ENCODE results near the gene GAB2.

Gene GAB2

GRCh38 chr11:78380615-78381051, 37.0 kb downstream of the GAB2 start:
- DNase-seq (ENCODE audit: low read depth in 2 of 2), result peak; percentile 12 to 82
- TF ChIP-seq CTCF (IDR thresholded peaks at IDR 0.05; ENCODE audit: low read depth, low read length), result no peak
- no peak overlapping the region for H3K4me3 ChIP-seq (replicated peaks in 1 of 2; ENCODE audit: low read depth in 2 of 2, low read length in 2 of 2)

DNA sequence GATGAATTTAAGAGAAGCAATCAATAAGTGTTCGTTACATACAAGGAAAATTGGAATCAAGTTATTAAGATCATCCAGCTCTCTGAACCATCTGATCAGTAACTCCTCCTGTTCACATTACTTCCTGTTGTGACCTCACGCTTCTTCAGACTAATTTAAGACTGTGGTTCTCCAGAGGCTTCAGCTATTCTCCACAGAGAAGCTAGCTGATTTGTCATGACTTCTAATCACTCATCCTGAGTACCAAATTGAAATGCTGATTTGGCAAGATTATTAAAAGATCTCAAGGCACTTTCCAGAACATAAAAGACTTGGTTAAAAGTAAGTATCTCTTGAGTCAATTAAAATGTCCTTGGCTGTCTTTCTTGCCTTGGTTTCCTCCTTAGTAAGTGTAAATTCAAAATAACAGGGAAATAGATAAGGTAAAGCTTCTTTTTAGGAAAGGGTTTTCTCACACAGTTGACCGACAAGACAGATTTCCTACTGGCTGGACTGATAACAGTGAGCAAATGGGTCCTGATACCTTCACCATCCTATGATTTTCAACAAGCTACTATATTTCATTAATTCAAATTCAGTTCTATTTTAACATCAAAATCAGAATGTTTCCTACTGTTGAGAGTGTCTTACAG, 38.5 kb downstream of the GAB2 start:
- peak in 1 of 2 donors; percentile 26 for DNase-seq (ENCODE audit: low read depth in 2 of 2)
- H3K4me3 ChIP-seq (replicated peaks in 1 of 2; ENCODE audit: low read depth in 2 of 2, low read length in 2 of 2), result no peak overlapping the region
- TF ChIP-seq CTCF (IDR thresholded peaks at IDR 0.05; ENCODE audit: low read depth, low read length), result no peak

DNA sequence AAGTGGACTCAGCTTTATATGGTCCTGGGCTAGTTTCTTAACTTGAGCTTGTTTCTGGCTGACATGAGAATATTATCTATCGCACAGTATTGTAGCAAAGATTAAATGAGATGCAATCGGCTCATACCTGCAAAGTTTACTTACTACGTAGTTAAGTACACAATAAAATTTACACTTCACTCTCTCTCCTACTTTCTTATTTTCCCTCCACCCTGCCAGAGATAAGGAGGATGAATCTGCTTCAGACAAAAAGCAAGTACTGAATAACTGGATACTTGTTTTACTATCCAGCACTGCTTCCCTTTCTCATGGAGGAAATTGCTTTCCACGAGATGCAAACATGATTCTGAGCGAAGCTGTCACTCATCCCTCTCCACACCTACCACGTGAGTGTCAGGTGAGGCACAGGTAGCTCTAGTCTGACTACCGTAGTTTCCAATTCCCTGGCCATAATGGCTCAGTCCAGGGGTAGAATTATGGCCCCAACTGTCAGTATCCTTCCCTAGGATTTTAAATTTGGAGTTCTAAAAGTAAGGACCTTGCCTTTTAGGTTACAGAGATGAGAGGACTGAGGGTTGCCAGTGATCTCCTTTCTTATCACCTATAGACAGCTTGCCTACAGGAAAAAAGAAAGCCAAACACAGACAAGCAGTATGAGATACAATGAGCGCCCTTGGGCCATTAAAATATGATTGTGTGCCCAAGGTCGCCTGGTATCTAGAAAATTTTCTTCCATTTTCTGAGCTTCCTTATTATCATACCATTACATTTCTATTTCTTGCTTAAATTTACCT, 39.8 kb downstream of the GAB2 start:
- no peak for DNase-seq (ENCODE audit: low read depth in 2 of 2)
- no peak overlapping the region for H3K4me3 ChIP-seq (replicated peaks in 1 of 2; ENCODE audit: low read depth in 2 of 2, low read length in 2 of 2)
- no peak for TF ChIP-seq CTCF (IDR thresholded peaks at IDR 0.05; ENCODE audit: low read depth, low read length)

GRCh38 chr11:78376858-78377257, 40.8 kb downstream of the GAB2 start:
- DNase-seq (ENCODE audit: low read depth in 2 of 2), result no peak
- no peak overlapping the region for H3K4me3 ChIP-seq (replicated peaks in 1 of 2; ENCODE audit: low read depth in 2 of 2, low read length in 2 of 2)
- no peak for TF ChIP-seq CTCF (IDR thresholded peaks at IDR 0.05; ENCODE audit: low read depth, low read length)

DNA sequence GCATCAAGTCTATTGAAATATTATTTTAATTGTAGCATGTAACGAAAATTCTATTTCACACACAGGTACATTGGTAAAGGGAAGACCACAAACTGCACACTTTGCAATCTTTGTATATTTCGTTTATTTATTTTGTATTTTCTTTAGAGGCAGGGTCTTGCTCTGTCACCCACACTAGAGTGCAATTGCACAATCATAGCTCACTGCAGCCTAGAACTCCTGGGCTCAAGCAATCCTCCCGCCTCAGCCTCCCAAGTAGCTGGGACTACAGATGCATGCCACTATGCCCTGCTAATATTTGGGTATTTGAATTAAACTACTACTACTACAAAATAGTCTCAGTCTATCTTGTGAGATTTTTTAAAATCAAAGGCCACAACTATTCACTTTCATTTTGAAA, 42.7 kb downstream of the GAB2 start:
- H3K4me3 ChIP-seq (replicated peaks in 1 of 2; ENCODE audit: low read depth in 2 of 2, low read length in 2 of 2), result no peak overlapping the region
- no peak for TF ChIP-seq CTCF (IDR thresholded peaks at IDR 0.05; ENCODE audit: low read depth, low read length)
- no peak for DNase-seq (ENCODE audit: low read depth in 2 of 2)

- TF ChIP-seq CTCF (IDR thresholded peaks at IDR 0.05; ENCODE audit: low read depth, low read length), result no peak
- H3K4me3 ChIP-seq (replicated peaks in 1 of 2; ENCODE audit: low read depth in 2 of 2, low read length in 2 of 2), result no peak overlapping the region
- DNase-seq (ENCODE audit: low read depth in 2 of 2), result no peak
These were observed 43.9 kb downstream of the GAB2 start for GRCh38 chr11:78373689-78374088.

Data from cardiac fibroblast (primary cell).